ENCODE data around the gene SLC36A1. TPM values are rescaled to one million over a fixed set of nuclear protein-coding genes. Genes with fewer than 3 reads are reported as not detected.

The SLC36A1 gene
- total RNA-seq, 1 experiment from 2014 or later, result 15.0 TPM

- no peak overlapping the region for H4K5ac ChIP-seq (ENCODE audit: insufficient read length, low read depth, low read length)
- H2BK20ac ChIP-seq (ENCODE audit: low read depth, low read length, poor library complexity, severe bottlenecking), result no peak overlapping the region
- no peaks in the 10 kb centered on the region for H3K27me3 Mint-ChIP-seq (ENCODE audit: low read depth)
- H2BK12ac ChIP-seq (ENCODE audit: insufficient read length, low read depth, low read length), result no peak overlapping the region
- no peak overlapping the region for H2BK120ac ChIP-seq (ENCODE audit: low read depth, low read length, poor library complexity, severe bottlenecking)
- H3K79me2 ChIP-seq (ENCODE audit: insufficient read depth, low read length), result no peaks in the 10 kb centered on the region
- TF ChIP-seq CTCF (conservative IDR thresholded peaks at IDR 0.05), result no peak
- no peak for DNase-seq
- no peak overlapping the region for H2AK5ac ChIP-seq (ENCODE audit: insufficient read length, low read length)
- no peak overlapping the region for H3K4me3 Mint-ChIP-seq
- H3K36me3 Mint-ChIP-seq (ENCODE audit: insufficient read depth in 1 of 3, low read depth in 3 of 3), result peaks cover 10 to 48% (median 33%) of the 10 kb centered on the region in 3 experiments; a peak in 6 of 7 replicates
- H3K23me2 ChIP-seq (ENCODE audit: insufficient read length, low read depth, low read length, poor library complexity, severe bottlenecking), result no peaks in the 10 kb centered on the region
- H3K27me3 ChIP-seq (ENCODE audit: insufficient read depth, low read length), result no peaks in the 10 kb centered on the region
- H3K23ac ChIP-seq (ENCODE audit: insufficient read length, low read depth, low read length), result no peak overlapping the region
- no peak overlapping the region for H3T11ph ChIP-seq (ENCODE audit: low read length)
- no peaks in the 10 kb centered on the region for H3K79me1 ChIP-seq (ENCODE audit: insufficient read depth, low read depth, low read length, poor library complexity, severe bottlenecking)
- H3K4me1 ChIP-seq (ENCODE audit: insufficient read depth, low read length), result no peaks in the 10 kb centered on the region
- no peak overlapping the region for H2BK15ac ChIP-seq (ENCODE audit: low read depth, low read length)
- H3K9ac ChIP-seq (ENCODE audit: extremely low read depth, insufficient read length, low read length), result no peak overlapping the region
- no peaks in the 10 kb centered on the region for H3K9me3 Mint-ChIP-seq
- H3K56ac ChIP-seq (ENCODE audit: insufficient read length, low read depth, low read length), result no peak overlapping the region
- H2BK5ac ChIP-seq (ENCODE audit: insufficient read length, low read length), result no peak overlapping the region
- no CpG with 5 or more reads among the region's 3 CpGs for WGBS (ENCODE audit: extremely low coverage, insufficient read length, low lambda C conversion rate)
- no peak overlapping the region for H3K14ac ChIP-seq (ENCODE audit: insufficient read depth, low read length)
- H2AFZ ChIP-seq (ENCODE audit: low read length), result no peak overlapping the region
- H4K20me1 ChIP-seq (ENCODE audit: control insufficient read depth, insufficient read depth, insufficient read length), result no peaks in the 10 kb centered on the region
- H3K4me2 ChIP-seq (ENCODE audit: insufficient read depth, insufficient read length, low read length), result no peak overlapping the region
- no peaks in the 10 kb centered on the region for H3K9me3 ChIP-seq (ENCODE audit: control insufficient read depth, low read depth, low read length)
- no peaks in the 10 kb centered on the region for H3K4me1 Mint-ChIP-seq
- no peak overlapping the region for H3K27ac Mint-ChIP-seq
- no peak overlapping the region for H3K18ac ChIP-seq (ENCODE audit: insufficient read length, low read depth, low read length)
- H4K91ac ChIP-seq (ENCODE audit: insufficient read length, low read depth, low read length), result no peak overlapping the region
- no peak overlapping the region for H3K27ac ChIP-seq (ENCODE audit: insufficient read length, low read depth, low read length)
- no peak overlapping the region for H3K4ac ChIP-seq (ENCODE audit: low read depth, low read length)
- H4K8ac ChIP-seq (replicated peaks; ENCODE audit: insufficient read length, low read depth, low read length), result no peak overlapping the region
Measured at GRCh38 chr5:151469992-151470391, 22.6 kb downstream of the SLC36A1 start.

Data from H9 (cell line).